Measurements from ENCODE around the gene GPHN.
"Not testable (repeated sequence)": the region's sequence is repeated elsewhere in the genome, so short reads cannot be mapped to it uniquely, and the experiment has no call there.

Gene GPHN

GRCh38 chr14:66507722-66508546 is at the start of gene GPHN:
GPHN (plus strand) TSS chr14:66508147.
- DNase-seq, result peak; percentile 97

GRCh38 chr14:66459603-66460002 is 48.3 kb upstream of the GPHN start:
- DNase-seq, result no peak

DNA sequence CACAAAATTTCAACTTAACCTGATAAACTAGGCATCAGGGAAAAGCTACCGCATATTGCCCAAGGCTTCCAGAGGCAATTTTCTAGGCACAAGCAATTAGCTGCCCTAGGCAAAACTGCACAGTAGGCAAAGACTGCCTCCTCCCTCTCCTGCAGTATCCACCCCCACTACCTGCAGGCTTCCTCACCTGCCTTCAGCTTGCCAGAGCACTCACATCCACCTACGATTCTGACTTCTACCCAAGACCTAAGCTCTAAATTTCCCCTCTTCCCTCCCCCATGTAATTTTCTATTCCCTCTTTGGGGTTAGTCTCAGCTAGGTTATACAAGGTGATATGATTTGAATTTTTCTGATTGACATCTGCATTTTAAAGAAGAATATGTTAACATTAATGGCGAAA is 43.7 kb upstream of the GPHN start:
- DNase-seq, result no peak

DNA sequence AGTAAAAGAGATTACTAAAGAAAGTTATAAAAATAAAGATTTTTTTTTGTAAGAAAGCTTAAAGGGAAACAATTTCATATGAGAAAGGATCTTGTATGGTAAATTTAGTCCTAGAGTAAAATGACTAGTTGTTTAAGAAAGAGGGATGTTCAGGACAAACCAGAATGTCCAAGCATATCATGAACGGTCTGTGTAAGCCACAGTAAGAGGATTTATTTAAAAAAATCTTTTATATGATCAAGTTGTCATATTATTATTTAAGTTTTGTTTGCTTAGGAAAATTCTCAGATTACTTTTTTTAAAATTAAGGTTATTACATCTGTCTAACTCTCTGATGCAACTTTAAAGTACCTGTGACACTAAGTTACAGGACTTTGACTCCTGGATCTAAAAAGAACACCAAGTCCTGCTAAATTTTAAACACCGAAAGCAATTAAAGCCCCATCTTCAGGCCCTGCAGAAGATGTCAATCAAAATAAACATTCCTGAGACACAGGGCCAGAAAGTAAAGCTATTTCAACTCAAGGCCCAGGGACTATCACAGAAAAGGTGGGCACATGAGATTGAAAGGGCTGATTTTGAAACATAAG is 39.1 kb upstream of the GPHN start:
- no peak for DNase-seq

DNA sequence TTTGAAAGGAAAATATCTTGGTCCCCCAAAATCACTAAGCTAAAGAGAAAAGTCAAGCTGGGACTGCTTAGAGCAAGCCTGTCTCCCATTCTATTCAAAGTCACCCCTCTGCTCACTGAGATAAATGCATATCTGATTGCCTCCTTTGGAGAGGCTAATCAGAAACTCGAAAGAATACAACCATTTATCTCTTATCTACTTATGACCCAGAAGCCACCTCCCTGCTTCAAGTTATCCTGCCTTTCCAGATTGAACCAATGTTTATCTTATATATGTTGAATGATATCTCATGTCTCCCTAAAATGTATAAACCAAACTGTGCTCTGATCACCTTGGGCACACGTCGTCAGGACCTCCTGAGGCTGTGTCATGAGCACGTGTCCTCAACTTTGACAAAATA is 36.4 kb upstream of the GPHN start:
- no peak for DNase-seq

GRCh38 chr14:66472251-66472650 is 35.7 kb upstream of the GPHN start:
- no peak for DNase-seq

GRCh38 chr14:66473223-66473622 is 34.7 kb upstream of the GPHN start:
- DNase-seq, result no peak

GRCh38 chr14:66476964-66477363 is 31.0 kb upstream of the GPHN start:
- no peak for DNase-seq

DNA sequence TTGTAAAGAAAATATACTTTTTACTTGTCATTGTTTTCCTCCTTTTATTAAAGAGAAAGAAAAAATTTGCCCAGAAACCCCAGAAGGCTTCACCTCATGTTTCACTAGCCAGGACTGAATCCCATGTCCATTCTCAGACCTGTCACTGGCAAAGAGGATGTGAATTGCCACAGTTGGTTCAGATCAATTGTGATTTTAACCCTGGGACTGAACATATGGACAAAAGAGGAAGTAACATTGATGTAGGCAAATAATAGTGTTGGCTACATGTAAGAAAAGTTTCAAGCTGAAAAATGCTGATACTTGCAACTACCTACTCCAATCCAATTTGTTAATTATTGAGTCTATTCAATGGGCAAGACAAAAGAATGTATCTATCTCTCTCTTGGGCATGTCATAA is 30.4 kb upstream of the GPHN start:
- DNase-seq, result no peak

DNA sequence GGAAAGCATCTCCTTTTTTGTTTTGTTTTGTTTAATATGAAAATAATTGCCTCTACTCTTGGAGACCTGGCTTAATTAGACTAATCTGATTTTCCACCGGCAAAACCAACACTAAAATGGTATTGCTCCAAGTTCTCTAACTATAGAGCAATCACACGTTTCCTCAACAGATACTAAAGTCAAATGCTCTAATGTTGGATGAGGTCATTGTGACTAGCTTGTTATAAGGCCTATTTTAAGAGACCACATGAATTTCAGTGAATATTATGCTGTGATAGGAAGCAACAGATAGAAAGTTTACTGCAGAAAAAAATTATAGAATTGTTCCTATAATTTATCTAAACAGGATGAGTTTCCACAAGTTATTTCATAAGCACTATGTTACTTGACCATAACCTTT is 25.1 kb upstream of the GPHN start:
- no peak for DNase-seq

GRCh38 chr14:66483322-66483721 is 24.6 kb upstream of the GPHN start:
- no peak for DNase-seq

GRCh38 chr14:66485029-66485428 is 22.9 kb upstream of the GPHN start:
- DNase-seq, result no peak

DNA sequence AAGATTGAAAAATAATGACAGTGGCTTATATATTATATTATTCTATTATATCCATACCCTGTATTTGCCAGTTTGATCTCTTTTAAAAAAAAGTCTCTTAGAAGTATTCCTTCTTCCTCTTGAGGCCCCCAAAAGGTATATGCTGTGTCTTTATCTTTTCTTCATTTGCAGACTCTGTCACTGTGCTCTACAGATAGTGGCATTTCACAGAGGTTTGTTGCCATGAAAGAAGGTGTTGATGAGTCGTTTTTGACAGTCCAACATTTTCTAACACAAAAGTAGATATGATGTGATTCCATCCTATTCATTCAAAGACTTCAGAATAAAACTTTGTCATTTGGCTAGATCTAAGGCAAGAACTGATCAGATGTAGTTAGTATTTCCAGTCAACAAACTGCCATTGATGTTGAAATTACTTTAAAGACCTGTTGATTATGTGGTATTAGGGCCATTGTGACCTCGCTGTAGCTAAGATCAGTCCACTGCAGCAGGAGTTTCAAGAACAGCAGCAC is 22.0 kb upstream of the GPHN start, which contains the start of gene CCDC196:
CCDC196 (plus strand) TSS at position 462 of the 512 bp plus-strand sequence. CDS start 132 bp downstream, outside the sequence.
- DNase-seq, result no peak

DNA sequence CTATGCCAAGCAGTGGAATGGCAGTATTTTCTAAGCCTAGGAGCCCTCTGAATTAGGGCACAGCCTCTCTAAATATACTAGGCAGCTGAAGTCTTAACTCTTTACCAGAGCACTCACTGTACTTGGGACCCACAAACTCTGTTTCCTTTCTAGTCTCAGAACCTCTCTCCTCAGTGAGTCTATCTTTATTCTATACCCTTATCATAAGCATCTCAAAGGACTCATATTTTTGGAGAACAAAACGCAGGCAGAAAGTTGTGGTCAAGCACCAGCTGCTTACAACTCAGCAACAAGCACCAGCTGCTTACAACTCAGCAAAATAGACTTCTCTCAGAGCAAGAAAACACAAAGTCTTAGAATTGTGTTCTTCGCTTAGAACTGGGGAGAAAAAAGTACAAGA is 20.8 kb upstream of the GPHN start:
- no peak for DNase-seq

DNA sequence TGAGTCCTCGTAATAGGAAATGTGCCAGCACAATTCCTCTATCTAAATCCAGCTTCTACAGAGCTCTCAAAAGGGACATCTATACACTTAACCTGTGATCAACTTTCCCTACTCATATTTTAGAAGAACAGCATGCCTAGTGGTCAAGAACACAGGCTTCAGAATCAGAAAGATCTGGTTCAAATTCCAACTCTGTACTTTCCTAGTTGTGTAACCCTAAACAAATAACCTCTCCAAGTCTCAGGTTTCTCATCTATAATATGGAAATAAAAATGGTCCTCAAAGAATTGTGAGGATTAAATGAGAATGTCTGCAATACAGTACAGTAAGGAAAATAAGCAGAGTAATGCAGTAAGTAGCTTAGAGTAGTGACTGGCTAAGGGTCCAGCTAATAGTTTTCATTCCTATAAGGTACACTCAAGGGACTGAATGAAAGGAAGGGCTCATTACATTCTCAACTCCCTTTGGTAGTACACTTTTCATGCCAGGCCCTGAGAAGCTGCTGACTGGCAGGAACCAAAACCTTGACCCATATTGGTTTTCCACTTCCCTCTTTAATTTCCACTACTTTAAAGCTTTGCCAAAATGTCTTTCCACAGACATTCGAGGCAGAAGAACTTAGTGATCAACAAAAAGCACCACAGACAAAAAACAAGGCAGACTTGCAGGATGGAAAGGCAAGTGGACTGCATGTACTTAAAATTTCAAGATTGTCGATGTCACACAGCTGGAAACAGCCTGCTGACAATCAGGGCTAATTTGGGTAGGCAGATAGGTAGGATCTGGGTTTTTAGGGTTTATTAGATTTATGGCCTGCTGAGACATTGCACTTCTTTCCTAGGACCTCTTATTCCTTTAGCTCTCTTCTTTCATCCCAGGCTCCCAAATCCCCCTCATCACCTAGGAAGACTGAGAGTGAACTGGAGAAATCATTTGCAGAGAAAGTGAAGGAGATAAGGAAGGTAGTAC is 17.5 kb upstream of the GPHN start:
- no peak for DNase-seq

- no peak for DNase-seq
Measured at GRCh38 chr14:66493750-66494149, 14.2 kb upstream of the GPHN start.

DNA sequence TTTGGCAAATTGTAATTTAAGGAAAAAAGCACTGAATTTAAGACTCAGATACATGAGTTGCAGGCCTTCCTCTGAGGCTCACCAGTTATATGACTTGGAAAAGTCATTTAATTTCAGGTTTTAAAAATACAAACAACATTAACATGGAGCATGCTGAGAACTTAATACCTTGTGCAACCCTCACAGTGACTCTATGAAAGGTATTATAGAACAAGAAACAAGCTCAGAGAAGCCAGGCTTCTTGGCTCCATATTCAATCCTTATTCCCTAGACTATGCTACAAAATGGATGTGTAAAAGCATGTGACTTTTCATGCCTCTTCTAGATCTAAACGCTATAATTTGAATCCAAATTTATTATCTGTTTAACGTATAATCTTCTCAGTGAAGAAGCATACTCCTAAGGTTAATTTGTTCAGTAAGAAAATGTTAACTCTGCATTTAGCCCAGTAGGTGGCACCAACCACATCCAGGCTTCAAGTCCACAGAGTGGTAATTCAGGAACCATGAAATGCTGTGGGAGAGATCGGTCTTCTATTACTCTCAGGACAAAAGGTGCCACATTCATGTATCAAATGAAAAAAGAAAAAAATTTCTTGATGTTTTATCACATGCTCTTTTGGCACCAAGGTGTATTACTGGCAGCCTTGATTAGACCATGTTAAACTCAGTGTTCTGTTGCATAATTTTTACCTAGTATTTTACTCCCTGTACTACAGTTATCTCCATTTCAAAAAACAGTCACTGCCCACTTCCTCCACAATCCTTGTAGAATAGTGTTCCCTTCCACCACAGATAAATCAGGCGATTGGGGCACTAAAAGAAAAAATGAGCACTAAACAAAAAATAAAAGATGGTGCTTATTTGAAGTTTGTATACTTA is 12.5 kb upstream of the GPHN start:
- DNase-seq, result no peak

- DNase-seq, result no peak
Measured at GRCh38 chr14:66496188-66496807, 11.6 kb upstream of the GPHN start.

DNA sequence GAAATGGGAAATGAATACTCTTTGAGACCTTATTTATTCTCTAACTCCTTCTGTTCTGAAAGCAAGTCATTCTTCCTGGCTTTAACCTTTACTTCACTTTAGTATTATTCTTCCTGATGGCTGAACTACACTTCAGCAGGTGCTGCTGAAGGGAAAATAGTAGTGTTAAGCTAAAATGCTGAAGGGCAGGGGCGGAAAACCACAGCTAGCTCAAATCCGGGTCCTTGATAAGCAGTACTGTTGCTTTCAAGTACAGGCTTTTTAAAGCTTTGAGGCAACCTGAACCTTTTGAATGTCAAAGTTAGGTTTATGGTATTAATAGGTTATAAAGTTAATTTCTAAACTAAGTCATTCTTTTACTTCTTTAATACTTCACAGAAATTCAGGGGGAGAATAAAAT is 11.0 kb upstream of the GPHN start:
- DNase-seq, result no peak

DNA sequence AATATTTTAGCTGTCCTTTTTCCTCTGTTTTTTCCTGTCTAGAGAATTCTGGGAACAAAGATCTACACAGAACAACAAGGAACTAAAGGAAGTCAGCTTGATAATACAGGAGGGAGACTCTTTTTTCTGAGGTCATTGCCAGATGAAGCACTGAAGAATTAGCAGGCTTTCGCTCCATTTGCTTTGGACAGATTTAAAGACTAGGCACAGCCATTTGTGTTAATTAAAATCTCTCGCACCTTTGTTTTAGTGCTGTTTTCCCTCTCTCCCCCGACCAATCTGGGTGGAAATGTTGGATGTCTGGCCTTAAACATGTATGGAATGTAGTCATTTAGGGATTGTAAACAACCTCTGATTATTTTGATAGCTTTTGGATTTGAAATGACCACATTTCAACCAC is 9.6 kb upstream of the GPHN start:
- no peak for DNase-seq

DNA sequence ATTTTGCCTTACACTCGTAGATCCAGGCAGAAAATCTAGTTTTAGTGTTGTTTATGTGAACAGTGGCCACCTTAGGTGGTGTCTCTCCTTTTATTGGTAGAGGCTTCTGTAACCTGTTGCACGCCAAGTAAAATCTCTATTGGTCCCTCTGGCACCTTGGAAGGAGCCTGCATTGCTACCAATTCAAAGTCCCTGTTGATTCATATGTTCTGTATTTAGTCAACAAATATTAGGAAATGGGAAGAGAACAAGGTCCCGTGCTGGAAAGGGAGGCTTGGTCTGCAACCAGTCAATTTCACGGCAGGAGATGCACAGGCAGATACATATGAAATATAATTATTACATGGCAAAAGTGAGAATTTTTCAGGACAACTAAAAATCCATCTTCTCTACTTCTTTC is 6.4 kb upstream of the GPHN start:
- no peak for DNase-seq

GRCh38 chr14:66502836-66503235 is 5.1 kb upstream of the GPHN start:
- DNase-seq, result not testable (repeated sequence)

Data from right forelimb (tissue), 1 donor.